ENCODE results near the gene CHST8.
"Not testable (repeated sequence)": the region's sequence is repeated elsewhere in the genome, so short reads cannot be mapped to it uniquely, and the experiment has no call there.

The CHST8 gene

GRCh38 chr19:33693678-33694077 is 71.9 kb downstream of the CHST8 start:
- no peak overlapping the region for H3K4me3 ChIP-seq (ENCODE audit: control insufficient read depth, low read depth, low read length)
- TF ChIP-seq CTCF (IDR thresholded peaks at IDR 0.05; ENCODE audit: control insufficient read depth, insufficient read depth, low read depth, low read length, missing control alignments): no peak
- no peak for DNase-seq (ENCODE audit: low read depth)

- not testable (repeated sequence) for DNase-seq (ENCODE audit: low read depth); H3K4me3 ChIP-seq (ENCODE audit: control insufficient read depth, low read depth, low read length)
These were observed 73.8 kb downstream of the CHST8 start for GRCh38 chr19:33695547-33695946.

GRCh38 chr19:33697766-33698165 is 76.0 kb downstream of the CHST8 start:
- no peak overlapping the region for H3K4me3 ChIP-seq (ENCODE audit: control insufficient read depth, low read depth, low read length)
- no peak for TF ChIP-seq CTCF (IDR thresholded peaks at IDR 0.05; ENCODE audit: control insufficient read depth, insufficient read depth, low read depth, low read length, missing control alignments)
- DNase-seq (ENCODE audit: low read depth): no peak

- H3K4me3 ChIP-seq (ENCODE audit: control insufficient read depth, low read depth, low read length): no peak overlapping the region
- DNase-seq (ENCODE audit: low read depth): no peak
- no peak for TF ChIP-seq CTCF (IDR thresholded peaks at IDR 0.05; ENCODE audit: control insufficient read depth, insufficient read depth, low read depth, low read length, missing control alignments)
These were observed 77.1 kb downstream of the CHST8 start for GRCh38 chr19:33698576-33699435.

- TF ChIP-seq CTCF (IDR thresholded peaks at IDR 0.05; ENCODE audit: control insufficient read depth, insufficient read depth, low read depth, low read length, missing control alignments): no peak
- H3K4me3 ChIP-seq (ENCODE audit: control insufficient read depth, low read depth, low read length): no peak overlapping the region
- no peak for DNase-seq (ENCODE audit: low read depth)
These were observed 78.1 kb downstream of the CHST8 start for GRCh38 chr19:33699754-33700407.

- no peak overlapping the region for H3K4me3 ChIP-seq (ENCODE audit: control insufficient read depth, low read depth, low read length)
- no peak for TF ChIP-seq CTCF (IDR thresholded peaks at IDR 0.05; ENCODE audit: control insufficient read depth, insufficient read depth, low read depth, low read length, missing control alignments)
- DNase-seq (ENCODE audit: low read depth): no peak
These were observed 78.8 kb downstream of the CHST8 start for GRCh38 chr19:33700408-33701013.

GRCh38 chr19:33701565-33701964 is 79.8 kb downstream of the CHST8 start:
- DNase-seq (ENCODE audit: low read depth): no peak
- no peak overlapping the region for H3K4me3 ChIP-seq (ENCODE audit: control insufficient read depth, low read depth, low read length)
- TF ChIP-seq CTCF (IDR thresholded peaks at IDR 0.05; ENCODE audit: control insufficient read depth, insufficient read depth, low read depth, low read length, missing control alignments): no peak
